NB4 (cell line): ENCODE data around the gene WRAP73.

Experiments
- POLR2A ChIP-seq: IDR thresholded peaks from 2 replicates; pipeline ENCODE4 v1.6.1; 2011; ENCODE audit warnings: mild to moderate bottlenecking; ENCODE audit not compliant: insufficient read length; ENCODE audit errors: extremely low read depth
- TF ChIP-seq, protein P1 (sequence below): IDR thresholded peaks from one replicate; pipeline ENCODE4 v1.5.1; 2012; ENCODE audit warnings: low read depth, low read length

GRCh38 chr1:3685906-3686305 lies 36.0 kb upstream of the WRAP73 start:
- no peak for TF ChIP-seq POLR2A
- TF ChIP-seq, protein P1, sequence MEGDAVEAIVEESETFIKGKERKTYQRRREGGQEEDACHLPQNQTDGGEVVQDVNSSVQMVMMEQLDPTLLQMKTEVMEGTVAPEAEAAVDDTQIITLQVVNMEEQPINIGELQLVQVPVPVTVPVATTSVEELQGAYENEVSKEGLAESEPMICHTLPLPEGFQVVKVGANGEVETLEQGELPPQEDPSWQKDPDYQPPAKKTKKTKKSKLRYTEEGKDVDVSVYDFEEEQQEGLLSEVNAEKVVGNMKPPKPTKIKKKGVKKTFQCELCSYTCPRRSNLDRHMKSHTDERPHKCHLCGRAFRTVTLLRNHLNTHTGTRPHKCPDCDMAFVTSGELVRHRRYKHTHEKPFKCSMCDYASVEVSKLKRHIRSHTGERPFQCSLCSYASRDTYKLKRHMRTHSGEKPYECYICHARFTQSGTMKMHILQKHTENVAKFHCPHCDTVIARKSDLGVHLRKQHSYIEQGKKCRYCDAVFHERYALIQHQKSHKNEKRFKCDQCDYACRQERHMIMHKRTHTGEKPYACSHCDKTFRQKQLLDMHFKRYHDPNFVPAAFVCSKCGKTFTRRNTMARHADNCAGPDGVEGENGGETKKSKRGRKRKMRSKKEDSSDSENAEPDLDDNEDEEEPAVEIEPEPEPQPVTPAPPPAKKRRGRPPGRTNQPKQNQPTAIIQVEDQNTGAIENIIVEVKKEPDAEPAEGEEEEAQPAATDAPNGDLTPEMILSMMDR, result no peak
